Left ventricle myocardium inferior (tissue), 1 donor: ENCODE results near the gene SMARCAD1. TPM values are rescaled to one million over a fixed set of nuclear protein-coding genes. Genes with fewer than 3 reads are reported as not detected.
"Not testable (repeated sequence)": the region's sequence is repeated elsewhere in the genome, so short reads cannot be mapped to it uniquely, and the experiment has no call there.

Source experiments
- DNase-seq: peaks from one replicate; pipeline ENCODE4 v3.0.0-alpha.2; 2020
- H3K27ac ChIP-seq: fragments of 200-600 bp; replicated peaks from 2 replicates; pipeline ENCODE4 v1.8.0; 2021
- H3K27me3 ChIP-seq: fragments of 200-600 bp; 2 replicates; pipeline ENCODE4 v1.8.0; 2021; ENCODE audit warnings: low read depth
- H3K36me3 ChIP-seq: fragments of 200-600 bp; 2 replicates; pipeline ENCODE4 v1.8.0; 2021
- H3K4me1 ChIP-seq: fragments of 200-600 bp; 2 replicates; pipeline ENCODE4 v1.8.0; 2021
- H3K4me3 ChIP-seq: fragments of 200-600 bp; 2 replicates; pipeline ENCODE4 v1.8.0; 2021; ENCODE audit warnings: mild to moderate bottlenecking, moderate library complexity
- H3K9me3 ChIP-seq: fragments of 200-600 bp; replicated peaks from 2 replicates; pipeline ENCODE4 v1.8.0; 2021
- intact Hi-C: fragments of 100-400 bp; cut with micrococcal nuclease; formaldehyde crosslinking; loops from one replicate; pipeline ENCODE4 v1.11.0; 2022
- total RNA-seq: library from RNA; stranded (reverse); fragmentation: NEBNext Ultra II Directional; extraction: Animal tissue kit (Norgen Biotek cat#: 25700); gene quantifications from one replicate; pipeline ENCODE4 v1.2.1, GENCODE V29; 2021
- TF ChIP-seq, protein P1 (sequence below): fragments of 200-600 bp; IDR thresholded peaks from 2 replicates; pipeline ENCODE4 v1.8.0; 2021; ENCODE audit warnings: antibody characterized with exemption, mild to moderate bottlenecking, borderline replicate concordance
- donor health status: DM: no; HTN: yes; CAD: no; lungs with severe emphysema.

Gene SMARCAD1
- total RNA-seq, 1 donor from 2014 or later: 9.5 TPM

GRCh38 chr4:94285666-94286065 is 78.0 kb downstream of the SMARCAD1 start:
- no peak for DNase-seq
- peaks cover 86% of the 10 kb centered on the region for H3K36me3 ChIP-seq
- intact Hi-C loops: no loop called here

GRCh38 chr4:94290245-94290644 is 82.6 kb downstream of the SMARCAD1 start:
- Histone ChIP-seq H3K36me3 (peaks cover 64% of the 10 kb centered on the region), H3K9me3 (no peaks in the 10 kb centered on the region), H3K27ac (no peak overlapping the region), H3K4me1 (peaks cover 4% of the 10 kb centered on the region), H3K4me3 (no peak overlapping the region), H3K27me3 (no peaks in the 10 kb centered on the region)
- TF ChIP-seq, protein P1, sequence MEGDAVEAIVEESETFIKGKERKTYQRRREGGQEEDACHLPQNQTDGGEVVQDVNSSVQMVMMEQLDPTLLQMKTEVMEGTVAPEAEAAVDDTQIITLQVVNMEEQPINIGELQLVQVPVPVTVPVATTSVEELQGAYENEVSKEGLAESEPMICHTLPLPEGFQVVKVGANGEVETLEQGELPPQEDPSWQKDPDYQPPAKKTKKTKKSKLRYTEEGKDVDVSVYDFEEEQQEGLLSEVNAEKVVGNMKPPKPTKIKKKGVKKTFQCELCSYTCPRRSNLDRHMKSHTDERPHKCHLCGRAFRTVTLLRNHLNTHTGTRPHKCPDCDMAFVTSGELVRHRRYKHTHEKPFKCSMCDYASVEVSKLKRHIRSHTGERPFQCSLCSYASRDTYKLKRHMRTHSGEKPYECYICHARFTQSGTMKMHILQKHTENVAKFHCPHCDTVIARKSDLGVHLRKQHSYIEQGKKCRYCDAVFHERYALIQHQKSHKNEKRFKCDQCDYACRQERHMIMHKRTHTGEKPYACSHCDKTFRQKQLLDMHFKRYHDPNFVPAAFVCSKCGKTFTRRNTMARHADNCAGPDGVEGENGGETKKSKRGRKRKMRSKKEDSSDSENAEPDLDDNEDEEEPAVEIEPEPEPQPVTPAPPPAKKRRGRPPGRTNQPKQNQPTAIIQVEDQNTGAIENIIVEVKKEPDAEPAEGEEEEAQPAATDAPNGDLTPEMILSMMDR: no peak
- intact Hi-C loops: no loop called here
- no peak for DNase-seq

More at GRCh38 chr4:94285666-94286065, 78.0 kb downstream of the SMARCAD1 start:
- Histone ChIP-seq H3K4me1 (peaks cover 4% of the 10 kb centered on the region), H3K27me3 (no peaks in the 10 kb centered on the region), H3K9me3 (no peaks in the 10 kb centered on the region), H3K4me3 (no peak overlapping the region), H3K27ac (no peak overlapping the region)
- TF ChIP-seq, protein P1: no peak

GRCh38 chr4:94293981-94294380 is 86.3 kb downstream of the SMARCAD1 start:
- H3K27me3 ChIP-seq, DNase-seq, intact Hi-C loops: not testable (repeated sequence)

DNA sequence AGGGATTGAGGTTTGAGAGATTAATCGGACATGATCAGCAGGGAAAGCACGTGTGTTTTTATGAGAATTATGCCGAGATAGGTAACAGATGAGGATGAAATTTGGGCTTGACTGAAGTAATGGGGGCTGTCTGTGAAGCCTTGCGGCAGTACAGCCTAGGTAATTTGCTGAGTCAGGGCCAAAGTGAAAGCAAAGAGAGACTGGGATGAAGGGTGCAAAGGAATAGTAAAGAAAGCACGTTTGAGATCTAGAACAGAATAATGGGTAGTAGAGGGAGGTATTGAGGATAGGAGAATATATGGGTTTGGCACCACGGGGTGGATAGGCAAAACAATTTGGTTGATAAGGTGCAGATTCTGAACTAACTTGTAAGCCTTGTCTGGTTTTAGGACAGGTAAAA is 87.8 kb downstream of the SMARCAD1 start:
- H3K4me3 ChIP-seq, intact Hi-C loops, H3K9me3 ChIP-seq, H3K4me1 ChIP-seq, H3K27ac ChIP-seq, H3K27me3 ChIP-seq, DNase-seq: not testable (repeated sequence)
- peaks cover 23% of the 10 kb centered on the region for H3K36me3 ChIP-seq

More at GRCh38 chr4:94293981-94294380, 86.3 kb downstream of the SMARCAD1 start:
- not testable (repeated sequence) for H3K27ac ChIP-seq, H3K4me1 ChIP-seq, H3K4me3 ChIP-seq, H3K9me3 ChIP-seq
- peaks cover 38% of the 10 kb centered on the region for H3K36me3 ChIP-seq

DNA sequence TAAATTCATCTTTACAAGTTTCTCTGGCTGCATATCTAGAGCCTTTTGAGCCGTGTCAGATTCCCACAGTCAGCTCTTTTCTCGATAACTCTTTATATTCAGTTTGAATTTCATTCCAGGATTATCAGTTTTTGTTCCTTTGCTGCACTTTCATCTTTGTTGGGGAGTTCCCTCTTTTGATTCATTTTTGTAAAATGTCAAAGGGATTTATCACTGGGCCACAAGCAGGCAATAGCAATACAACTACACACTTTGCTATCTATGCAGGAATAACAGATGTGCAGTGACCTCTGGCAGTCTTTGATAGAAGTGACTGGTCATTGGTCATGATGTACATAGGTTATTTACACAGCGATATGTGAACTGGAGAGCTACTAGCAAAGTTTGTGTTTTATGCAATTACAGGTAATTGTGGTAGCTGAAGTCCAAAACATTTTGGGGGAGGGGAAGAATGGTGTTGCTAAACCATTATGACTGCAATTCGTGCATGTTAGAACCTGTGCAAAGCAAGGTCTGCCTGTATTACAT is 91.1 kb downstream of the SMARCAD1 start:
- no peak for DNase-seq
- Histone ChIP-seq H3K9me3 (no peaks in the 10 kb centered on the region), H3K36me3 (no peaks in the 10 kb centered on the region), H3K27me3 (no peaks in the 10 kb centered on the region), H3K4me1 (no peaks in the 10 kb centered on the region), H3K4me3 (no peak overlapping the region), H3K27ac (no peak overlapping the region)
- intact Hi-C loops: no loop called here
- TF ChIP-seq, protein P1: no peak

DNA sequence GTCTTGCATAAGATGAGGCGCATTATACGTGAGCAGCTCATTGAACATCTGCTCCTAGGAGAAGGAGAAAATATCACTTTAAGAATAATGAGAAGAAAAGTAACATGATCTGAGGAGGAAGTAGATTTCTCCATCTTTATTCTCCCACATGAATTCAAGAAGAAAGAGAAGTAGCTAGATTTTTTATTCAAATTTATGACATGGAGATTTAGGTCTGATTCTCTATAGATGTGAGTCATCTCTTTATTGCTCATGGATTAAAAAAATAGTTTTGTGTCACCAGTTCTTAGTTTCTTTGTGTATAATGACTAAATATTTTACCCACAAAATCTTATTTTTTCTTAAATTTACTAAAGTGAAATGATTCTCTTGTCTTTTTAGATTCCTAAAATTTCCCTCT is 94.5 kb downstream of the SMARCAD1 start:
- Histone ChIP-seq H3K36me3 (no peaks in the 10 kb centered on the region), H3K27ac (no peak overlapping the region), H3K4me1 (peaks cover 8% of the 10 kb centered on the region), H3K27me3 (no peaks in the 10 kb centered on the region), H3K4me3 (no peak overlapping the region), H3K9me3 (no peaks in the 10 kb centered on the region)
- intact Hi-C loops: no loop called here
- no peak for DNase-seq
- TF ChIP-seq, protein P1: no peak
